K562 (cell line): Measurements from ENCODE around the gene POMGNT2. TPM values are rescaled to one million over a fixed set of nuclear protein-coding genes. Genes with fewer than 3 reads are reported as not detected.

Source experiments
- ATAC-seq: fragments of 200-7000 bp; cut with Tn5 transposase; 3 replicates; pipeline ENCODE4 v1.9.1; 2020; ENCODE audit warnings: moderate library complexity
- BruUV-seq: library from RNA; stranded (reverse); fragments of 400-500 nt; replicated peaks from 2 replicates; lab custom pipeline; 2021; lab: Mats Ljungman, UMichigan
- CTCF ChIA-PET: fragments of 300-600 bp; formaldehyde crosslinking; extraction: SDS; loops from one replicate; lab custom pipeline; 2021; ENCODE audit warnings: low intra/inter-chr PET ratio; lab: Yijun Ruan, JAX
- POLR2A ChIA-PET: fragments of 300-600, 350-650 bp; sonication (Branson Sonifier 250); formaldehyde crosslinking; extraction: SDS; loops from one replicate; lab custom pipeline; 2021; ENCODE audit warnings: antibody characterized with exemption, inconsistent platforms; lab: Yijun Ruan, JAX
- DNase-seq, 4 experiments: peaks; one replicate each; pipeline versions ENCODE4 v3.0.0 to v3.0.0-alpha.2; 2011 to 2018; ENCODE audit warnings: low spot score in 3 of 4, mixed read lengths in 3 of 4; ENCODE audit errors: extremely low read depth in 1 of 4
- FAIRE-seq: peaks from 2 replicates; lab custom pipeline; 2011; peaks lifted over from hg19 to GRCh38; lab: Jason Lieb, UNC
- H2AFZ ChIP-seq: 2 replicates; pipeline ENCODE4 v1.6.0; 2011; ENCODE audit warnings: low read depth, low read length, control low read depth, inconsistent platforms
- H3K27ac ChIP-seq: fragments of 200-600 bp; 3 replicates; pipeline ENCODE4 v1.8.0; 2011; ENCODE audit warnings: low read depth, mild to moderate bottlenecking, control low read depth, inconsistent platforms, low read length, moderate library complexity, mixed read lengths; ENCODE audit errors: extremely low read depth
- H3K27me3 ChIP-seq, 2 experiments: fragments of 300-600 bp in 1 of 2; 2 replicates in 1 of 2; 3 replicates in 1 of 2; pipeline versions ENCODE4 v1.6.0 to v1.8.0; 2011; ENCODE audit warnings: inconsistent platforms in 2 of 2, low read length in 2 of 2, mild to moderate bottlenecking in 1 of 2, mixed read lengths in 1 of 2, moderate library complexity in 1 of 2; ENCODE audit not compliant: control insufficient read depth in 2 of 2, insufficient read depth in 2 of 2
- H3K36me3 ChIP-seq: fragments of 300-600 bp; 3 replicates; pipeline ENCODE4 v1.8.0; 2011; ENCODE audit warnings: mild to moderate bottlenecking, low read length, inconsistent platforms; ENCODE audit not compliant: control insufficient read depth, insufficient read depth
- H3K4me1 ChIP-seq, 2 experiments: fragments of 200-600 bp in 1 of 2; replicated peaks in 1 of 2; 2 replicates in 1 of 2; 3 replicates in 1 of 2; pipeline versions ENCODE4 v1.5.1 to v1.8.0; 2011; ENCODE audit warnings: inconsistent platforms in 2 of 2, low read length in 2 of 2, mild to moderate bottlenecking in 1 of 2, mixed read lengths in 1 of 2, moderate library complexity in 1 of 2; ENCODE audit not compliant: control insufficient read depth in 2 of 2, insufficient read depth in 2 of 2
- H3K4me2 ChIP-seq: 2 replicates; pipeline ENCODE4 v1.6.1; 2011; ENCODE audit warnings: low read length, control low read depth, inconsistent platforms, mixed read lengths; ENCODE audit not compliant: insufficient read depth
- H3K4me3 ChIP-seq: fragments of 200-600 bp; sonication (generic), shearing (Covaris generic); 2 replicates; pipeline ENCODE4 v1.5.1; 2016; ENCODE audit warnings: control low read depth, inconsistent platforms
- H3K79me2 ChIP-seq: fragments of 200-600 bp; 3 replicates; pipeline ENCODE4 v1.8.0; 2011; ENCODE audit warnings: low read length, inconsistent platforms; ENCODE audit not compliant: control insufficient read depth, insufficient read depth
- H3K9ac ChIP-seq, 2 experiments: 2 replicates each; pipeline versions ENCODE4 v1.6.0 to v1.6.1; 2011; ENCODE audit warnings: low read depth in 2 of 2, low read length in 2 of 2, control low read depth in 1 of 2, inconsistent platforms in 1 of 2, mild to moderate bottlenecking in 1 of 2, mixed read lengths in 1 of 2; ENCODE audit not compliant: insufficient read depth in 1 of 2
- H3K9me1 ChIP-seq: one replicate; pipeline ENCODE4 v1.6.0; 2011; ENCODE audit warnings: inconsistent platforms, mild to moderate bottlenecking, low read length, moderate library complexity; ENCODE audit not compliant: control insufficient read depth, insufficient read depth
- H3K9me3 ChIP-seq: replicated peaks from 2 replicates; pipeline ENCODE4 v1.5.1; 2011; ENCODE audit warnings: low read depth, low read length, inconsistent platforms; ENCODE audit not compliant: control insufficient read depth, insufficient read depth
- H4K20me1 ChIP-seq: replicated peaks from 2 replicates; pipeline ENCODE4 v1.6.1; 2011; ENCODE audit warnings: low read length, inconsistent platforms, mixed read lengths; ENCODE audit not compliant: control insufficient read depth, insufficient read depth
- BRD9 ChIP-seq: fragments of 450-650 bp; IDR thresholded peaks from 2 replicates; pipeline ENCODE4 v1.6.1; 2018; ENCODE audit warnings: low read depth; ENCODE audit not compliant: partially characterized antibody
- CUX1 ChIP-seq: fragments of 200-800 bp; sonication (Bioruptor generic); IDR thresholded peaks from 2 replicates; pipeline ENCODE4 v1.6.1; 2016; ENCODE audit warnings: missing genetic modification characterization, missing compliant biosample characterization
- KLF16 ChIP-seq: IDR thresholded peaks from 2 replicates; pipeline ENCODE4 v1.6.1; 2016; ENCODE audit warnings: antibody characterized with exemption
- MCM3 ChIP-seq: fragments of 450-650 bp; IDR thresholded peaks from 2 replicates; pipeline ENCODE4 v1.6.1; 2016
- SP1 ChIP-seq: sonication (generic); formaldehyde crosslinking; IDR thresholded peaks from 2 replicates; pipeline ENCODE4 v1.8.1; 2022; ENCODE audit warnings: mild to moderate bottlenecking, missing genetic modification reagents
- SRSF7 ChIP-seq: fragments of 200-400 bp; formaldehyde crosslinking; optimal IDR thresholded peaks from 2 replicates; pipeline ENCODE3; 2017; ENCODE audit warnings: mild to moderate bottlenecking, low read depth, low read length
- ZNF511 ChIP-seq: sonication (generic); formaldehyde crosslinking; IDR thresholded peaks from 2 replicates; pipeline ENCODE4 v1.8.0; 2022; ENCODE audit warnings: mild to moderate bottlenecking, missing genetic modification reagents
- ZZZ3 ChIP-seq: fragments of 450-650 bp; IDR thresholded peaks from 2 replicates; pipeline ENCODE4 v1.6.1; 2016; ENCODE audit warnings: antibody characterized with exemption, mild to moderate bottlenecking, moderate library complexity
- WGBS: fragments of 100-300 bp; shearing (Covaris generic); methylation state at CpG from one replicate; pipeline ENCODE4 v1.1.6; 2016; ENCODE audit warnings: low coverage, mixed read lengths; ENCODE audit not compliant: insufficient coverage; ENCODE audit errors: missing lambda C conversion rate; 5-methylcytosine and 5-hydroxymethylcytosine counted together
- in situ Hi-C: fragments of 300-500 bp; cut with MboI; formaldehyde crosslinking; loops from 4 replicates; pipeline ENCODE4 v1.15.0; 2018; ENCODE audit warnings: inconsistent platforms, mixed read lengths
- intact Hi-C: fragments of 100-400 bp; cut with micrococcal nuclease; formaldehyde crosslinking; loops from 2 replicates; pipeline ENCODE4 v1.14.2; 2022
- polyA plus RNA-seq, 8 experiments: library from polyadenylated mRNA; depleted of rRNA in 4 of 8; stranded (reverse) in 5 of 8; unstranded in 3 of 8; fragments of >200 nt; fragmentation: Nextera tagmentation in 2 of 8; fragmentation: Illumina TruSeq in 1 of 8; extraction: Ambion mirVana in 2 of 8; extraction: Trizol in 1 of 8; gene quantifications; 2 replicates each; pipeline versions ENCODE4 v1.2.1 to v1.2.3, GENCODE V29; 2011 to 2014; ENCODE audit warnings: inconsistent platforms in 1 of 8, missing spikeins in 1 of 8
- total RNA-seq, 7 experiments: library from RNA; depleted of rRNA in 6 of 7; stranded (reverse); fragments of >200 nt in 6 of 7; fragmentation: Illumina TruSeq in 2 of 7; extraction: Trizol in 2 of 7; gene quantifications; 2 replicates each; pipeline versions ENCODE4 v1.2.1 to v1.2.3, GENCODE V29; 2011 to 2021; ENCODE audit warnings: low replicate concordance in 1 of 7

POMGNT2 gene
- total and polyA plus RNA-seq, 9 of the 15 experiments (the other 6 are each of a cell fraction or from before 2014, with no cell fraction given), result 0.65 to 14.1 (median 10.3) TPM

- Histone ChIP-seq H3K4me1 (0 out of 5 replicates have a peak, but pooled peaks cover 0 to 3% of the 10 kb centered on the region in 2 experiments), H3K36me3 (no peaks in the 10 kb centered on the region), H3K9me1 (no peaks in the 10 kb centered on the region), H3K27ac (no peak overlapping the region), H3K27me3 (no peaks in the 10 kb centered on the region), H3K9me3 (no peaks in the 10 kb centered on the region), H3K9ac (no peak overlapping the region), H3K4me2 (no peak overlapping the region), H3K4me3 (no peak overlapping the region), H3K79me2 (no peaks in the 10 kb centered on the region), H2AFZ (no peak overlapping the region), H4K20me1 (no peaks in the 10 kb centered on the region)
- FAIRE-seq (no peak), DNase-seq (no peak), ATAC-seq (no peak)
- ChIA-PET CTCF (no interaction called here), POLR2A (interaction anchor here (0.6 to 1.1 kb wide), 3 partner anchors 13 to 214 kb away, joined by 3 to 4 read pairs (median 4); no protein-coding TSS in a partner anchor)
- 13% methylated on average over 1 of the region's 1 CpG for WGBS
- BruUV-seq, result no TSS peak
- in situ Hi-C loops (no loop called here), intact Hi-C loops (no loop called here)
- TF ChIP-seq SRSF7, result no peak
- TF ChIP-seq MCM3, result no peak
- TF ChIP-seq SP1 (CRISPR knock-in tag), result no peak
- TF ChIP-seq CUX1 (CRISPR knock-in tag), result no peak
- no peak for TF ChIP-seq ZNF511 (CRISPR knock-in tag)
- no peak for TF ChIP-seq ZZZ3
- no peak for TF ChIP-seq BRD9
- TF ChIP-seq KLF16, result no peak
Measured at GRCh38 chr3:43146599-43146998, 40.7 kb upstream of the POMGNT2 start.
